Measurements from ENCODE around the gene CBLC. TPM values are rescaled to one million over a fixed set of nuclear protein-coding genes. Genes with fewer than 3 reads are reported as not detected.

CBLC gene
- total RNA-seq, 1 experiment from 2014 or later = 0.80 TPM

GRCh38 chr19:44756089-44756562 is 21.6 kb upstream of the CBLC start:
- ChIA-PET POLR2A (no interaction called here), CTCF (no interaction called here)
- peaks cover 42% of the 10 kb centered on the region for H3K4me1 ChIP-seq (ENCODE audit: control insufficient read depth, insufficient read depth, low read length)
- H3K27ac ChIP-seq (ENCODE audit: low read length) = peak overlapping the region; percentile 63; the same call in 1 of the 2 replicates
- no peak for TF ChIP-seq REST (IDR thresholded peaks at IDR 0.05; ENCODE audit: insufficient read depth in 1 of 2, low read depth in 2 of 2, low read length in 1 of 2)
- TF ChIP-seq POLR2AphosphoS5 (IDR thresholded peaks at IDR 0.05; ENCODE audit: low read depth, low read length) = no peak
- TF ChIP-seq TCF7L2 (IDR thresholded peaks at IDR 0.05; ENCODE audit: low read depth, low read length) = no peak
- no peak for TF ChIP-seq CTCF (IDR thresholded peaks at IDR 0.05)
- no peak for TF ChIP-seq SIN3A (IDR thresholded peaks at IDR 0.05; ENCODE audit: borderline replicate concordance, insufficient read depth, low read depth, low read length)
- no TSS peak for BruUV-seq (replicated peaks)
- in situ Hi-C loops (cut with HindIII; ENCODE audit: low pct_unique_long_range_greater_than_20kb, low sequenced_read_pairs) (no loop called here), intact Hi-C loops (cut with micrococcal nuclease; ENCODE audit: unreplicated experiment) (no loop called here)
- no peaks in the 10 kb centered on the region for H3K27me3 ChIP-seq (ENCODE audit: control insufficient read depth, insufficient read depth, low read length)
- H3K9me3 ChIP-seq (ENCODE audit: control insufficient read depth, insufficient read depth, low read depth, low read length) = no peaks in the 10 kb centered on the region
- DNase-seq (ENCODE audit: low read depth, low spot score) = no peak
- H3K4me3 ChIP-seq (ENCODE audit: low read depth in 2 of 2, low read length in 2 of 2) = no peak overlapping the region
- no peak for ATAC-seq
- H3K36me3 ChIP-seq (ENCODE audit: control insufficient read depth, insufficient read depth, low read length) = no peaks in the 10 kb centered on the region

- ChIA-PET POLR2A (interaction anchor here (0.5 kb wide), 1 partner anchor 113 kb away, joined by 13 read pairs; the partner anchor contains the start of gene PVR), CTCF (interaction anchor here (1.4 kb wide), 1 partner anchor 13 kb away, joined by 4 read pairs; no protein-coding TSS in a partner anchor)
- in situ Hi-C loops (cut with HindIII; ENCODE audit: low pct_unique_long_range_greater_than_20kb, low sequenced_read_pairs) (no loop called here), intact Hi-C loops (cut with micrococcal nuclease; ENCODE audit: unreplicated experiment) (no loop called here)
- BruUV-seq (replicated peaks) = no TSS peak
- 0 out of 2 replicates have a peak, but pooled peaks have one; percentile 12 for ATAC-seq
- peak overlapping the region; percentile 51; the same call in 1 of the 2 replicates for H3K27ac ChIP-seq (ENCODE audit: low read length)
- H3K9me3 ChIP-seq (ENCODE audit: control insufficient read depth, insufficient read depth, low read depth, low read length) = no peaks in the 10 kb centered on the region
- peaks cover 36% of the 10 kb centered on the region for H3K4me1 ChIP-seq (ENCODE audit: control insufficient read depth, insufficient read depth, low read length)
- H3K27me3 ChIP-seq (ENCODE audit: control insufficient read depth, insufficient read depth, low read length) = no peaks in the 10 kb centered on the region
- TF ChIP-seq REST (IDR thresholded peaks at IDR 0.05; ENCODE audit: insufficient read depth in 1 of 2, low read depth in 2 of 2, low read length in 1 of 2) (peak in 1 of 2 experiments; percentile 59; a peak in 1 of 4 replicates), CTCF (IDR thresholded peaks at IDR 0.05) (no peak), POLR2AphosphoS5 (IDR thresholded peaks at IDR 0.05; ENCODE audit: low read depth, low read length) (no peak)
- no peak for DNase-seq (ENCODE audit: low read depth, low spot score)
- H3K4me3 ChIP-seq (ENCODE audit: low read depth in 2 of 2, low read length in 2 of 2) = no peak overlapping the region
- no peaks in the 10 kb centered on the region for H3K36me3 ChIP-seq (ENCODE audit: control insufficient read depth, insufficient read depth, low read length)
Observed at GRCh38 chr19:44757057-44757734, 20.5 kb upstream of the CBLC start.
